NB4 (cell line): ENCODE results near the gene NAB1.

ENCODE experiments used
- POLR2A ChIP-seq: IDR thresholded peaks from 2 replicates; pipeline ENCODE4 v1.6.1; 2011; ENCODE audit warnings: mild to moderate bottlenecking; ENCODE audit not compliant: insufficient read length; ENCODE audit errors: extremely low read depth
- TF ChIP-seq, protein P1 (sequence below): IDR thresholded peaks from one replicate; pipeline ENCODE4 v1.5.1; 2012; ENCODE audit warnings: low read depth, low read length
- TF ChIP-seq, protein P2 (sequence below): IDR thresholded peaks from 2 replicates; pipeline ENCODE4 v1.6.1; 2011; ENCODE audit warnings: low read depth, low read length

DNA sequence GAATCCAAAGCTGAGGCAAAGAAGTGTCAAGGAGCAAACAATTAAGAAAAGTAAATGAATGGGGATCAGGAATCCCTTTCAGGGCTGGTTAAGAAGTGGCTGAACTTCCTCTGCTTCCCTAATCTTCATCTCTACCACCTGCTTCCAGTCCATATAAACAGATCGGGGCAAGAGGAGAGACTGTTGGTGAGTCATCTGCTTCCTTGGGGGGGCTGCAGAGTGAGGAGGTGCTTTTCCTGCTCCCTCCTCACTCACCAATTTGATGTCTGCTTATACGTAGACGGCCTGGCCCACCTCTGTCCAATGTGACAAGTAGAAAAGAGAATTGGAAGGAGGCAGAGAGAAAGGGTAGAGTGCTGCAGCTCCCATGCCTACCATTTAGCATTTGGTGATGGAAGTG lies 68.4 kb downstream of the NAB1 start:
- TF ChIP-seq, protein P1, sequence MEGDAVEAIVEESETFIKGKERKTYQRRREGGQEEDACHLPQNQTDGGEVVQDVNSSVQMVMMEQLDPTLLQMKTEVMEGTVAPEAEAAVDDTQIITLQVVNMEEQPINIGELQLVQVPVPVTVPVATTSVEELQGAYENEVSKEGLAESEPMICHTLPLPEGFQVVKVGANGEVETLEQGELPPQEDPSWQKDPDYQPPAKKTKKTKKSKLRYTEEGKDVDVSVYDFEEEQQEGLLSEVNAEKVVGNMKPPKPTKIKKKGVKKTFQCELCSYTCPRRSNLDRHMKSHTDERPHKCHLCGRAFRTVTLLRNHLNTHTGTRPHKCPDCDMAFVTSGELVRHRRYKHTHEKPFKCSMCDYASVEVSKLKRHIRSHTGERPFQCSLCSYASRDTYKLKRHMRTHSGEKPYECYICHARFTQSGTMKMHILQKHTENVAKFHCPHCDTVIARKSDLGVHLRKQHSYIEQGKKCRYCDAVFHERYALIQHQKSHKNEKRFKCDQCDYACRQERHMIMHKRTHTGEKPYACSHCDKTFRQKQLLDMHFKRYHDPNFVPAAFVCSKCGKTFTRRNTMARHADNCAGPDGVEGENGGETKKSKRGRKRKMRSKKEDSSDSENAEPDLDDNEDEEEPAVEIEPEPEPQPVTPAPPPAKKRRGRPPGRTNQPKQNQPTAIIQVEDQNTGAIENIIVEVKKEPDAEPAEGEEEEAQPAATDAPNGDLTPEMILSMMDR, result no peak
- TF ChIP-seq, protein P2, sequence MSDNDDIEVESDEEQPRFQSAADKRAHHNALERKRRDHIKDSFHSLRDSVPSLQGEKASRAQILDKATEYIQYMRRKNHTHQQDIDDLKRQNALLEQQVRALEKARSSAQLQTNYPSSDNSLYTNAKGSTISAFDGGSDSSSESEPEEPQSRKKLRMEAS, result no peak
- TF ChIP-seq POLR2A, result no peak
